WTC11 (cell line): Measurements from ENCODE around the gene PRRC2C. TPM values are rescaled to one million over a fixed set of nuclear protein-coding genes. Genes with fewer than 3 reads are reported as not detected.

Source experiments
- ATAC-seq: fragments of 200-7000 bp; cut with Tn5 transposase; 2 replicates; pipeline ENCODE4 v1.10.0; 2021; ENCODE audit warnings: mild to moderate bottlenecking, moderate library complexity
- CTCF ChIA-PET: fragments of 300-600 bp; sonication (Branson Sonifier 250); formaldehyde crosslinking; loops from one replicate; lab custom pipeline; 2021; ENCODE audit warnings: antibody characterized with exemption; lab: Charles Lee
- POLR2A ChIA-PET: fragments of 350-600 bp; sonication (Branson Sonifier 250); formaldehyde crosslinking; loops from one replicate; lab custom pipeline; 2021; ENCODE audit warnings: antibody characterized with exemption; lab: Charles Lee
- DNase-seq: peaks from one replicate; pipeline ENCODE4 v3.0.0; 2021; ENCODE audit warnings: low spot score
- H3K27ac Mint-ChIP-seq: 2 replicates; pipeline ENCODE4 v1.8.0; 2021; ENCODE audit warnings: mixed read lengths
- H3K27me3 Mint-ChIP-seq: 2 replicates; pipeline ENCODE4 v1.8.0; 2021; ENCODE audit warnings: low read depth, mild to moderate bottlenecking, moderate library complexity, mixed read lengths
- H3K36me3 Mint-ChIP-seq: 2 replicates; pipeline ENCODE4 v1.8.0; 2021; ENCODE audit warnings: mixed read lengths
- H3K4me1 Mint-ChIP-seq: 2 replicates; pipeline ENCODE4 v1.8.0; 2022; ENCODE audit warnings: mixed read lengths
- H3K4me3 Mint-ChIP-seq: 2 replicates; pipeline ENCODE4 v1.8.0; 2021; ENCODE audit warnings: mild to moderate bottlenecking, moderate library complexity, mixed read lengths
- H3K9me3 Mint-ChIP-seq: 2 replicates; pipeline ENCODE4 v1.8.0; 2021; ENCODE audit warnings: mixed read lengths
- AR ChIP-seq: fragments of 250-450 bp; sonication (Bioruptor Pico); IDR thresholded peaks from 2 replicates; pipeline ENCODE4 v1.9.0; 2021; ENCODE audit warnings: mild to moderate bottlenecking
- ATF2 ChIP-seq: sonication (generic); formaldehyde crosslinking; IDR thresholded peaks from 2 replicates; pipeline ENCODE4 v1.8.1; 2022; ENCODE audit warnings: low read depth, missing genetic modification reagents, borderline replicate concordance
- CBFB ChIP-seq: sonication (generic); formaldehyde crosslinking; IDR thresholded peaks from 2 replicates; pipeline ENCODE4 v1.8.1; 2022; ENCODE audit warnings: mild to moderate bottlenecking, low read depth, missing genetic modification reagents
- CDX4 ChIP-seq: fragments of 250-450 bp; sonication (Bioruptor Pico); IDR thresholded peaks from 2 replicates; pipeline ENCODE4 v1.9.0; 2021; ENCODE audit warnings: moderate library complexity, mild to moderate bottlenecking, inconsistent platforms, borderline replicate concordance
- CREM ChIP-seq: sonication (generic); formaldehyde crosslinking; IDR thresholded peaks from 2 replicates; pipeline ENCODE4 v1.8.1; 2022; ENCODE audit warnings: mild to moderate bottlenecking, missing genetic modification reagents, moderate library complexity
- E2F4 ChIP-seq: sonication (generic); formaldehyde crosslinking; IDR thresholded peaks from 2 replicates; pipeline ENCODE4 v1.8.1; 2022; ENCODE audit warnings: low read depth, mild to moderate bottlenecking, moderate library complexity, missing genetic modification reagents, borderline replicate concordance
- ELF4 ChIP-seq: sonication (generic); formaldehyde crosslinking; IDR thresholded peaks from 2 replicates; pipeline ENCODE4 v1.8.1; 2022; ENCODE audit warnings: low read depth, mild to moderate bottlenecking, moderate library complexity, missing genetic modification reagents
- EMX1 ChIP-seq: fragments of 250-450 bp; sonication (Bioruptor Pico); IDR thresholded peaks from 2 replicates; pipeline ENCODE4 v1.8.0; 2021; ENCODE audit warnings: mild to moderate bottlenecking
- ETV6 ChIP-seq: sonication (generic); formaldehyde crosslinking; IDR thresholded peaks from 2 replicates; pipeline ENCODE4 v1.8.1; 2022; ENCODE audit warnings: mild to moderate bottlenecking, missing genetic modification reagents
- FOXP4 ChIP-seq: sonication (generic); formaldehyde crosslinking; IDR thresholded peaks from 2 replicates; pipeline ENCODE4 v1.8.0; 2022; ENCODE audit warnings: mild to moderate bottlenecking, missing genetic modification reagents
- GABPB1 ChIP-seq: sonication (generic); formaldehyde crosslinking; IDR thresholded peaks from 2 replicates; pipeline ENCODE4 v1.8.1; 2023; ENCODE audit warnings: mild to moderate bottlenecking, missing genetic modification reagents
- KAT7 ChIP-seq: sonication (generic); formaldehyde crosslinking; IDR thresholded peaks from 2 replicates; pipeline ENCODE4 v1.8.1; 2023; ENCODE audit warnings: missing genetic modification reagents, mild to moderate bottlenecking, borderline replicate concordance
- PREB ChIP-seq: sonication (generic); formaldehyde crosslinking; IDR thresholded peaks from 2 replicates; pipeline ENCODE4 v1.8.1; 2022; ENCODE audit warnings: mild to moderate bottlenecking, missing genetic modification reagents, moderate library complexity, borderline replicate concordance
- RELA ChIP-seq: sonication (generic); formaldehyde crosslinking; IDR thresholded peaks from 2 replicates; pipeline ENCODE4 v1.8.1; 2022; ENCODE audit warnings: missing genetic modification reagents, mild to moderate bottlenecking, borderline replicate concordance
- SMAD3 ChIP-seq: sonication (generic); formaldehyde crosslinking; IDR thresholded peaks from 2 replicates; pipeline ENCODE4 v1.8.0; 2022; ENCODE audit warnings: missing genetic modification reagents, mild to moderate bottlenecking, borderline replicate concordance
- SP1 ChIP-seq: sonication (generic); formaldehyde crosslinking; conservative IDR thresholded peaks from 2 replicates; pipeline ENCODE4 v1.8.1; 2022; ENCODE audit warnings: missing genetic modification reagents
- USF1 ChIP-seq: sonication (generic); formaldehyde crosslinking; IDR thresholded peaks from 2 replicates; pipeline ENCODE4 v1.8.0; 2022; ENCODE audit warnings: mild to moderate bottlenecking, missing genetic modification reagents
- ZNF396 ChIP-seq: fragments of 250-450 bp; sonication (Bioruptor Pico); IDR thresholded peaks from 2 replicates; pipeline ENCODE4 v1.8.0; 2021; ENCODE audit warnings: mild to moderate bottlenecking, moderate library complexity, borderline replicate concordance
- ZNF416 ChIP-seq: fragments of 250-450 bp; sonication (Bioruptor Pico); IDR thresholded peaks from 2 replicates; pipeline ENCODE4 v1.9.0; 2021; ENCODE audit warnings: mild to moderate bottlenecking, inconsistent platforms
- ZNF423 ChIP-seq: fragments of 250-450 bp; sonication (Bioruptor Pico); IDR thresholded peaks from 2 replicates; pipeline ENCODE4 v2.1.2; 2022; ENCODE audit warnings: mild to moderate bottlenecking, moderate library complexity
- ZNF512 ChIP-seq: sonication (generic); formaldehyde crosslinking; IDR thresholded peaks from 2 replicates; pipeline ENCODE4 v1.8.1; 2022; ENCODE audit warnings: missing genetic modification reagents, borderline replicate concordance
- total RNA-seq: library from RNA; stranded (reverse); gene quantifications from 3 replicates; pipeline ENCODE4 v1.2.3, GENCODE V29; 2021

Gene PRRC2C
- total RNA-seq, 1 experiment from 2014 or later = 236 TPM

- TF ChIP-seq KAT7 (CRISPR knock-in tag) = no peak
These were observed 138.5 kb downstream of the PRRC2C start (continued) for GRCh38 chr1:171623651-171624331.

- H3K27me3 Mint-ChIP-seq = no peaks in the 10 kb centered on the region
- no peak overlapping the region for H3K4me3 Mint-ChIP-seq
- H3K9me3 Mint-ChIP-seq = 0 out of 2 replicates have a peak, but pooled peaks cover 5% of the 10 kb centered on the region
- ATAC-seq = no peak
- CTCF ChIA-PET = interaction anchor here (0.7 to 3.0 kb wide), 4 partner anchors 16 to 22 kb away, joined by 3 to 20 read pairs (median 4); no protein-coding TSS in a partner anchor
- H3K27ac Mint-ChIP-seq = no peak overlapping the region
- H3K36me3 Mint-ChIP-seq = no peaks in the 10 kb centered on the region
- no peak for TF ChIP-seq PREB (CRISPR knock-in tag)
- TF ChIP-seq ATF2 = no peak
- TF ChIP-seq GABPB1 (CRISPR knock-in tag) = no peak
- TF ChIP-seq ZNF416 (CRISPR knock-in tag) = no peak
- no peak for TF ChIP-seq E2F4
- no peak for TF ChIP-seq EMX1
- TF ChIP-seq CBFB (CRISPR knock-in tag) = no peak
- TF ChIP-seq SP1 (CRISPR knock-in tag) = no peak
- no peak for TF ChIP-seq USF1 (CRISPR knock-in tag)
- no peak for TF ChIP-seq ZNF396
- peaks cover 25% of the 10 kb centered on the region for H3K4me1 Mint-ChIP-seq
- POLR2A ChIA-PET = no interaction called here
- DNase-seq = no peak
These were observed 139.9 kb downstream of the PRRC2C start for GRCh38 chr1:171625225-171625624.

GRCh38 chr1:171627020-171627419, 141.7 kb downstream of the PRRC2C start:
- no peak overlapping the region for H3K27ac Mint-ChIP-seq
- no peak for DNase-seq
- H3K4me3 Mint-ChIP-seq = no peak overlapping the region
- H3K4me1 Mint-ChIP-seq = peaks cover 13% of the 10 kb centered on the region
- ChIA-PET POLR2A (no interaction called here), CTCF (no interaction called here)
- H3K36me3 Mint-ChIP-seq = no peaks in the 10 kb centered on the region
- peaks cover under 1% of the 10 kb centered on the region; the same call in 1 of the 2 replicates for H3K27me3 Mint-ChIP-seq
- H3K9me3 Mint-ChIP-seq = peaks cover 15% of the 10 kb centered on the region; the same call in 1 of the 2 replicates
- ATAC-seq = no peak
- no peak for TF ChIP-seq AR (CRISPR knock-in tag)
- no peak for TF ChIP-seq ETV6 (CRISPR knock-in tag)
- TF ChIP-seq CDX4 = no peak
- no peak for TF ChIP-seq FOXP4 (CRISPR knock-in tag)
- no peak for TF ChIP-seq KAT7 (CRISPR knock-in tag)
- no peak for TF ChIP-seq RELA
- TF ChIP-seq SMAD3 (CRISPR knock-in tag) = no peak
- no peak for TF ChIP-seq ZNF423 (CRISPR knock-in tag)
- TF ChIP-seq CREM (CRISPR knock-in tag) = no peak
- no peak for TF ChIP-seq ELF4
- TF ChIP-seq ZNF512 = no peak
